ENCODE results near the gene SLC5A9.

GRCh38 chr1:48207131-48207530 lies 15.4 kb upstream of the SLC5A9 start:
- no peak for TF ChIP-seq CTCF (IDR thresholded peaks at IDR 0.05)
- TF ChIP-seq POLR2A (IDR thresholded peaks at IDR 0.05), result no peak
- TF ChIP-seq POLR2AphosphoS5 (IDR thresholded peaks at IDR 0.05; ENCODE audit: insufficient read depth in 1 of 2, low read depth in 1 of 2), result no peak
